HG03460 (cell line): ENCODE measurements around the gene PDE2A.

Source experiments
- ATAC-seq: cut with Tn5 transposase; IDR thresholded peaks from one replicate; pipeline ENCODE4 v1.9.1; 2021; ENCODE audit not compliant: unreplicated experiment

PDE2A gene

GRCh38 chr11:72661486-72661885, 12.7 kb downstream of the PDE2A start:
- no peak for ATAC-seq

- no peak for ATAC-seq
These were observed 15.1 kb downstream of the PDE2A start for GRCh38 chr11:72658989-72659640.

GRCh38 chr11:72657411-72658100, 16.7 kb downstream of the PDE2A start:
- ATAC-seq, result no peak

GRCh38 chr11:72655896-72656464, 18.2 kb downstream of the PDE2A start:
- ATAC-seq, result no peak

GRCh38 chr11:72655014-72655413, 19.2 kb downstream of the PDE2A start:
- ATAC-seq, result no peak

- ATAC-seq, result no peak
These were observed 20.6 kb downstream of the PDE2A start for GRCh38 chr11:72653649-72654048.

GRCh38 chr11:72652873-72653630, 21.2 kb downstream of the PDE2A start:
- no peak for ATAC-seq

GRCh38 chr11:72652133-72652532, 22.1 kb downstream of the PDE2A start:
- no peak for ATAC-seq

- no peak for ATAC-seq
These were observed 24.8 kb downstream of the PDE2A start for GRCh38 chr11:72649215-72649976.

GRCh38 chr11:72648384-72649136, 25.7 kb downstream of the PDE2A start:
- ATAC-seq, result no peak

GRCh38 chr11:72647882-72648281, 26.3 kb downstream of the PDE2A start:
- no peak for ATAC-seq

GRCh38 chr11:72646472-72646871, 27.8 kb downstream of the PDE2A start:
- ATAC-seq, result no peak

- ATAC-seq, result no peak
These were observed 28.2 kb downstream of the PDE2A start for GRCh38 chr11:72646024-72646423.

GRCh38 chr11:72643547-72643946, 30.7 kb downstream of the PDE2A start:
- no peak for ATAC-seq

GRCh38 chr11:72642884-72643522, 31.2 kb downstream of the PDE2A start:
- no peak for ATAC-seq

GRCh38 chr11:72642043-72642883, 32.0 kb downstream of the PDE2A start:
- ATAC-seq, result no peak

- ATAC-seq, result no peak
These were observed 32.6 kb downstream of the PDE2A start for GRCh38 chr11:72641522-72642042.

- no peak for ATAC-seq
These were observed 34.5 kb downstream of the PDE2A start for GRCh38 chr11:72639502-72640375.
